RCC 7860 (cell line): ENCODE data around the gene BLCAP.
"Not testable (repeated sequence)": the region's sequence is repeated elsewhere in the genome, so short reads cannot be mapped to it uniquely, and the experiment has no call there.

ENCODE experiments used
- DNase-seq: peaks from one replicate; pipeline ENCODE4 v3.0.0-alpha.2; 2015; ENCODE audit warnings: low spot score
- FAIRE-seq: peaks from 2 replicates; lab custom pipeline; 2012; peaks lifted over from hg19 to GRCh38; lab: Jason Lieb, UNC

Gene BLCAP

DNA sequence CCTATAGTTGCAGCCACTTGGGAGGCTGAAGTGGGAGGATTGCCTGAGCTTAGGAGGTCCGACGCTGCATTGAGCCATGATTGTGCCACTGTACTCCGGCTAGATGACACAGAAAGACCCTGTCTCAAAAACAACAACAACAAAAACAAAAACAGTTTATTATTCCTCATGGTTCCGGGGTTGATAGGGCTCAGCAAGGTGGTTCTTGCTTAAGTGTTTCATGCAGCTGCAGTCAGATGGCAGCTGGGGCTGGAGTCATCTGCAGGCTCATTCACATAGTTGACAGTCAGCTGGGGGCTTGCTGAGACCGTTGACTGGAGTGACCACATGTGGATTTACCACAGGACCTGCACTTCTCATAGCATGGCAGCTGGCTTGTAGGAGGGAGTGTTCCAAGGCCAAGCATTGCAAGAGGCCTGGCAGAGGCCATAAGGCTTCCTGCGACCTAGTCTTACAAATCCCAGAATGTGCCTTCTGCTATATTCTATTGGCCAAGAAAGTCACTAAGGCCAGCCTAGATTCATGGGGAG, 35.5 kb downstream of the BLCAP start:
- DNase-seq (no peak), FAIRE-seq (no peak)

- DNase-seq, result no peak
- FAIRE-seq, result no peak
These were observed 36.9 kb downstream of the BLCAP start for GRCh38 chr20:37490663-37491350.

DNA sequence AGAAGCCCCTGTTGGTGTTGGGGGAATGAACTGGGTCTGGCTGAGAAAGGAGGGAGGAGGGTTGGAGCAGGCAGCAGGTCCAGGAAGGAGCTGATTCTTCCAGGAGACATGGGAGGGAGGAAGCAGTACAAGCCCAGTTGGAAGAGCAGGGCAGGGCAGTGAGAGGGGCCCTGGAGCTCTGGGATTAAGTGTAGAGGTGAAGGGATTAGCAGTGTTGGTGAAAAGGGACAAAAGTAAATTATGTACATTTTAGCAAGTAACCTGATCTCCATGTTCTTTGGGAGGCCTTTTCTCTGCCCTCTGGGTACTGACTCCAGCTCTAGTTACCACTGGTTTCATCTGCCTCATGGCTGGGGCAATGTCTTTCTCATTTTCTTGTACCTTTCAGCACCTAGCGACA, 41.5 kb downstream of the BLCAP start:
- not testable (repeated sequence) for DNase-seq, FAIRE-seq

DNA sequence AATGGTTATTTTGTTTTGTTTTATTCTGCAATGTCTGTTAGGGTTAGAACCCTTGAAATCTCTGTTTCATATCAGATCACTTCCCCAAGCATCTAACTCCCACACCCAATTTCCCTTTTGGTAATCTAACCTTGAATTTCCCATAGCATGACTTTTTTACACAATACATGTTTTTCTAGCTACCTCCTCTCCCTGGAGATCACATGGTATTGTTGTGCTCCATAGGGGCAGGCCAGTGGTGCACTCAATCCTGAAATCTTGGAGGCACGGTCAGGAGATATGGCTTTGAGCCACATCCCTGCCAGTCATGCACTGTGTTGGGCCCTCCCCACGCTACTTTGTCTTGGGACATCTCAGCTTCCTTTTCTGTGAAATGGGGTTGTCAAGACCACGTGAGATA, 43.3 kb downstream of the BLCAP start:
- FAIRE-seq, result no peak
- DNase-seq, result no peak

DNA sequence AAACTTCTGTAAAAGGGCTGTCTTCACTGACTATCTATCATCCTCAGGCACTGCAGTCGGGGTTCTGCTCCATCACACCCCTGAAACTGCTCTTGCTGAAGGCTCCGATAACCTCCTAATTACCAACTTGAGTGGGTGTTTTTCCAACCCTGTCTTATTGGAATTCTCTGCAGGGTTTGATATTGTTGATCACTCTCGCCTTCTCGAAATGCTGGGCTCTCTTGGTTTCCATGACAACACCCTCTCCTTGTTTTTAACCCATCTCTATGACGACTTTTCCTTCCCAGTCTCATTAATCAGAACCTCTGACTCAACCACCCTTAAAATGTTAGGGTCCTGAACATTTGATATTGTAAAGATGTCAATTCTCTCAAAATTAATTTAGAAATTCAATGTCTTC, 46.1 kb downstream of the BLCAP start:
- DNase-seq (no peak), FAIRE-seq (no peak)

DNA sequence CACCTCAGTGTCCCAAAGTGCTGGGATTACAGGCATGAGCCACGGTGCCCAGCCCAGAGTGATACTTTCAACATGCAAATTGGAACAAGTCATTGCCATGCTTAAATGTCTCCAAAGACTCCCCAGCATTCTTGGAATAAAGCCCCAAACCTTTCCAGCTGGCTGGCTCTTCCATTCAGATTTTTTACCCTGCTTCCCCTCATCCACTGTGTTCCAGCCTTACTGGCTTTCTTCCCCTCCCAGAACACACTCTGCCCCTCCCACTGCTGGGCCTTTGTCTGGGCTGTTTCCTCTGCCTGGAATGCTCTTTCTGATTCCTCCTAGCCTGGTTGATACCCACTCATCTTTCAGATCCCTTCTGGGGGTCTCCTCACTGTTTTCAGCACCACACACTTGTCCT, 46.8 kb downstream of the BLCAP start:
- FAIRE-seq (no peak), DNase-seq (no peak)

DNA sequence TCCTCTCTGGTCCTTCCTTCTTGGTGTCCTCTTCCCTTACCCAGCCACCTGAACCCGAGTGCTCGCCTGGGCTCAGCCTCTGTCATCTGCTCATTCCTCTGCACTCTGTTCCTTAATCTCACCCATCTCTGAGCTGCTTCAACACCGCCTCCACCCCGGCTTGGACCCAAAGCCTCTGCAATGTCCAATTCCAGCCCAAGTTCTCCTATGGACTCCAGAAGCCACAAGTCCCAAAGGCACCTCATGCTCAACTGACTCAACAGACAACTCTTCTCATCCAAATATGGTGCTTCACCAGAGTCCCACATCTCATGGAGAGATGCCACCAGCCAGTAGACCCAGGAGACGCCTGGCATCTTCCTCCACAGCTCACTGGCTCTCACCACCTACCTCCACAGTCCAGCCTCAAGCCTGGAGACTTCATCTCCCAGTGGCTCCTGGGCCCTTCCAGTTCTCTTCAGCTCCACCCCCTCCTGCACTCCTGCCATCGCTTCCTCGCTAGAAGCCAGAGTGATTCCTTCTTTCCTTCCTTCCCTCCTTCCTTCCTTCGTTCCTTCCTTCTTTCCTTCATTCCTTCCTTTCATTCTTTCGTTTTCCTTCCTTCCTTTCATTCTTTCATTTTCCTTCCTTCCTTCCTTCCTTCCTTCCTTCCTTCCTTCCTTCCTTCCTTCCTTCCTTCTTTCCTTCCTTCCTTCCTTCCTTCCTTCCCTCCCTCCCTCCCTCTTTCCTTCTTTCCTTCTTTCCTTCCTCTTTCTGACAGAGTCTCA, 47.6 kb downstream of the BLCAP start:
- DNase-seq (no peak), FAIRE-seq (no peak)

DNA sequence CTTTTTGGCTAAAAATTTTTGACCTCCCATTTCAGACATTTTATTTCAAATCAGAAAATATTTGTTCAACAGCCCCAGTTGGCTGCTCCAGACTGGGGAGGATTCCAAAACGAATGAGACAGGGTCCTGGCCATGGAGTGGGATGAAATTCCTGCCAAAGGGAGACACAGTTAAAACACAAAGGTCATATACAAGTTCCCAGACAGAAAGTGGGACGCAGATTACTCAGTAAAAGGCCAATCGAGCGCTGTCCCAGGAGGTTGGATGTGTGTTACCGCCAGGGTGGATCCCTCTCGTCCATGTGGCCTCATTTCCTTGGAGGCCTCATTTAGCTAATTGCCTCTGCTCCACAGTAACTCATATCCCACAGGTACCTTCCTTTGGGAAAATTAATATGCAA, 48.4 kb downstream of the BLCAP start:
- no peak for FAIRE-seq
- no peak for DNase-seq

GRCh38 chr20:37477041-37477440, 50.6 kb downstream of the BLCAP start:
- no peak for DNase-seq
- no peak for FAIRE-seq

- FAIRE-seq (no peak), DNase-seq (no peak)
These were observed 52.4 kb downstream of the BLCAP start for GRCh38 chr20:37475252-37475651.

- DNase-seq, result no peak
- FAIRE-seq, result no peak
These were observed 53.3 kb downstream of the BLCAP start for GRCh38 chr20:37474386-37474785.

GRCh38 chr20:37473249-37474000, 54.3 kb downstream of the BLCAP start:
- FAIRE-seq, result no peak
- no peak for DNase-seq

- FAIRE-seq, DNase-seq: not testable (repeated sequence)
These were observed 55.2 kb downstream of the BLCAP start for GRCh38 chr20:37472435-37472834.

DNA sequence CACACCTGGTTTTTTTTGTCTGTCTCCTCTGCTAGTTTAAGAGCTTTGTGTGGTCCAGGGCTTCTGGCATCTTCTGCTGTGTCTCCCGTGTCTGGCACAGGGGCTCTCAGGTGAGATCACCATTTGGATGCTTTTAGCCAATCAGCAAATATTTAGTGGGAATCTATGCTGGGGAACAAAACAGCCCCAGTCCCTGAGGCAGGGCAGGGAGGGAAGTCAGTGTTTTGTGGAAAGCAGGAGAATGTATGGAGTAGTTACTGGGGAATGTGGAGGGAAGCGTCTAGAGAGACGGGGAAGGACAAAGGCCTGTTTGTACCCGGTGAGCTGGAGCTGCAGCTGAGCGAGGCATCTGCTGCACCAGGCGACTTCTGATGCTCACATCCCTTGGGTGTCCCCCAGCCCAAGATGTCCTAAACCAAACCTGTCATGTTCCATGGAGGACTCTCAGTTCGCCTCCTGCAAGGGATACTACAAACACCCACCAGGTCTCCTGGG, 55.9 kb downstream of the BLCAP start:
- DNase-seq, result no peak

GRCh38 chr20:37470190-37470589, 57.5 kb downstream of the BLCAP start:
- not testable (repeated sequence) for DNase-seq, FAIRE-seq

More for the DNA sequence above, 55.9 kb downstream of the BLCAP start:
- FAIRE-seq, result no peak

- no peak for FAIRE-seq
- no peak for DNase-seq
These were observed 58.1 kb downstream of the BLCAP start for GRCh38 chr20:37469531-37469930.

GRCh38 chr20:37468886-37469285, 58.8 kb downstream of the BLCAP start:
- DNase-seq, result no peak
- no peak for FAIRE-seq
